ENCODE results near the gene GALNS.
A peak's percentile ranks its signal among the peaks of the same experiment; 100 is the strongest.

GALNS gene

DNA sequence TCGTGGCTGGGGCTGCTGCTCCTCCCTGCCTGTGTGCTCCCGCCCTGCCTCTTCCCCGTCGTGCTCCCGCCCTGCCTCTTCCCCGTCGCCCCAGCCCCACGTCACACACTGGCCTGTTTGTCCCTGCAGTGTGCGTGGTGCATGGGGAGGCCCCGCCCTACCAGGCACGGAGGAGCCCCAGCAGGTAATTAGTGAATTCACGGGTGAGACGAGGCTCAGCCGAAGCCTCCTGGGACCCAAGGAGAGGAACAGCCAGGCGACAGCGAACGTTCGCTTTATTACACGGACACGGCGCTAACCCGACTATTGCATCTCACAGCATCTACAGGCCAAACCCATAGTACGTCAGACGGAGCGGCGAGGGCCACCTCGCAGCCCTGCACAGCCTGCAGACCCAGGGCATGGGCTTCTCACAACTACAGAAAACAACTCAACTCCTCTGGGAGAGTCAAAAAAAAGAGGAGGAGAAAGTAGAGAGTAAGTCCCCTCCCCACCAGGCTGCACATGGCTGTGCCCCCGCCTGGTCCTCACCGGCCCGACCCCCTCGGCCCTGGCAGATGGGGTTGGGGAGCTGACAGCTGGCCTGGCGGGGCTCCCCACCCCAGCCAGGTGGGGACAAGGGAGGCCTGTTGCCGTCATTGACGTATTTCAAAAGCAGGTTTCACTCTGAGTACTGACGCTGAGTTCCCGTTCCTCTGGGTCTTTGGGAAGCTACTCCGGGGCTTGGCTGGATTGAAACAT lies 14.0 kb upstream of the GALNS start:
- TF ChIP-seq BACH2 (CRISPR knock-in tag; IDR thresholded peaks at IDR 0.05; ENCODE audit: borderline replicate concordance) (no peak), ESRRG (CRISPR knock-in tag; IDR thresholded peaks at IDR 0.05) (no peak), ZFP3 (CRISPR knock-in tag; IDR thresholded peaks at IDR 0.05) (no peak), CSDC2 (CRISPR knock-in tag; IDR thresholded peaks at IDR 0.05) (no peak), RARB (CRISPR knock-in tag; IDR thresholded peaks at IDR 0.05) (no peak), TOX (CRISPR knock-in tag; IDR thresholded peaks at IDR 0.05; ENCODE audit: borderline replicate concordance) (no peak), ARNTL (CRISPR knock-in tag; IDR thresholded peaks at IDR 0.05; ENCODE audit: borderline replicate concordance, low read depth) (no peak), TCF4 (CRISPR knock-in tag; IDR thresholded peaks at IDR 0.05; ENCODE audit: borderline replicate concordance) (no peak), ZNF70 (CRISPR knock-in tag; IDR thresholded peaks at IDR 0.05) (no peak), TSHZ2 (CRISPR knock-in tag; IDR thresholded peaks at IDR 0.05) (no peak), CREB5 (CRISPR knock-in tag; IDR thresholded peaks at IDR 0.05; ENCODE audit: low read depth) (no peak), ISL1 (CRISPR knock-in tag; IDR thresholded peaks at IDR 0.05) (no peak), PPARA (CRISPR knock-in tag; IDR thresholded peaks at IDR 0.05; ENCODE audit: borderline replicate concordance) (no peak), ZFP30 (CRISPR knock-in tag; IDR thresholded peaks at IDR 0.05) (no peak), ZNF565 (CRISPR knock-in tag; conservative IDR thresholded peaks at IDR 0.05; ENCODE audit: low read depth) (no peak), ZNF8 (CRISPR knock-in tag; IDR thresholded peaks at IDR 0.05) (no peak), OSR1 (CRISPR knock-in tag; IDR thresholded peaks at IDR 0.05) (no peak), POU6F1 (CRISPR knock-in tag; IDR thresholded peaks at IDR 0.05; ENCODE audit: borderline replicate concordance, low read depth) (no peak)
- TF ChIP-seq, protein P1, sequence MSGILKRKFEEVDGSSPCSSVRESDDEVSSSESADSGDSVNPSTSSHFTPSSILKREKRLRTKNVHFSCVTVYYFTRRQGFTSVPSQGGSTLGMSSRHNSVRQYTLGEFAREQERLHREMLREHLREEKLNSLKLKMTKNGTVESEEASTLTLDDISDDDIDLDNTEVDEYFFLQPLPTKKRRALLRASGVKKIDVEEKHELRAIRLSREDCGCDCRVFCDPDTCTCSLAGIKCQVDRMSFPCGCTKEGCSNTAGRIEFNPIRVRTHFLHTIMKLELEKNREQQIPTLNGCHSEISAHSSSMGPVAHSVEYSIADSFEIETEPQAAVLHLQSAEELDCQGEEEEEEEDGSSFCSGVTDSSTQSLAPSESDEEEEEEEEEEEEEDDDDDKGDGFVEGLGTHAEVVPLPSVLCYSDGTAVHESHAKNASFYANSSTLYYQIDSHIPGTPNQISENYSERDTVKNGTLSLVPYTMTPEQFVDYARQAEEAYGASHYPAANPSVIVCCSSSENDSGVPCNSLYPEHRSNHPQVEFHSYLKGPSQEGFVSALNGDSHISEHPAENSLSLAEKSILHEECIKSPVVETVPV (CRISPR knock-in tag; IDR thresholded peaks at IDR 0.05) = no peak
- ATAC-seq = peak; percentile 47

- TF ChIP-seq PPARA (CRISPR knock-in tag; IDR thresholded peaks at IDR 0.05; ENCODE audit: borderline replicate concordance) (no peak), SNAI2 (CRISPR knock-in tag; IDR thresholded peaks at IDR 0.05) (no peak), ZFP3 (CRISPR knock-in tag; IDR thresholded peaks at IDR 0.05) (no peak)
- ATAC-seq = no peak
Measured at GRCh38 chr16:88869673-88869980, 12.9 kb upstream of the GALNS start.

DNA sequence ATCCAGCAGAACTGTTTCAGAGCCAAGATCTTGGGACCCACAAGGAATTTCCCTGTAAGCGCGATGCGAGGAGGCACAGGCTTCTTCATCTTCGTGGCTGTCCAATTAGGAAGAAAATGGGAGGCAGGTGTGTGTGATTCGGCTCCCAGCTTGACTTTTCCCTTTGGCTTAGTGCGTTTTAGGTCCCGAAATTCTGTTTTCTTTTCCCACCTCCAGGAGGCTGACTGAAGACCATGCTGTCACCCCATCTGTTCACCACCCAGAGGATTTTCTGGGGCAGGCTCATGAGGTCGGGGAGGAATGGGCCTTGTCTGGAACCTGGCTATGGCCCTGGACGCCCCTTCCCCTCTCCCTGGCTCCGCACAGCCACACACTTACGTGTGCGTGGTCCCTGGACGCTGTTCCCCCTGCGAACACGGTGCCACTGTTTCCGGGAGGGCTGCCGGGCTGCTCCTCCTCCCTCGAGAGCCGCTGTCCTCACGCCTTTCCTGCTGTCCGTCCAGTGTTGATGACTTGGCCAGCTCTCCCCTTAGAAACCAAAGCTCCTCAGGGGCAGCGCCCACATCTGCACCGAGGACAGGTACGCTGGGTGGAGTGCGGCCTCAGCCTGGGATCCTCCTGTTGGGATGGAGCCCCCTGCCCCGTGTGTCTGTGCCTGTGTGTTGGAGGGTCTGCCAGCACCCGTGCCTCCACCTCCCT lies 12.4 kb upstream of the GALNS start:
- TF ChIP-seq ESRRG (CRISPR knock-in tag; IDR thresholded peaks at IDR 0.05) (no peak), OSR1 (CRISPR knock-in tag; IDR thresholded peaks at IDR 0.05) (no peak), TSHZ2 (CRISPR knock-in tag; IDR thresholded peaks at IDR 0.05) (no peak), RARB (CRISPR knock-in tag; IDR thresholded peaks at IDR 0.05) (no peak), ZNF70 (CRISPR knock-in tag; IDR thresholded peaks at IDR 0.05) (no peak), ZC3H10 (CRISPR knock-in tag; IDR thresholded peaks at IDR 0.05) (no peak), PPARA (CRISPR knock-in tag; IDR thresholded peaks at IDR 0.05; ENCODE audit: borderline replicate concordance) (no peak), ZNF8 (CRISPR knock-in tag; IDR thresholded peaks at IDR 0.05) (no peak), CSDC2 (CRISPR knock-in tag; IDR thresholded peaks at IDR 0.05) (no peak)
- ATAC-seq = no peak

Measured in SK-N-SH treated with all-trans-retinoic acid at 6 μM for 48 hours (cell line).